Mucosa of stomach (tissue), 1 donor: ENCODE results near the gene SOX30.

Experiments used
- H3K27me3 ChIP-seq: one replicate; pipeline ENCODE4 v1.7.0; 2013; ENCODE audit warnings: mild to moderate bottlenecking, low read length; ENCODE audit not compliant: control insufficient read depth, insufficient read depth
- H3K36me3 ChIP-seq: one replicate; pipeline ENCODE4 v1.7.0; 2013; ENCODE audit warnings: low read length; ENCODE audit not compliant: control insufficient read depth, insufficient read depth
- H3K4me1 ChIP-seq: one replicate; pipeline ENCODE4 v1.7.0; 2013; ENCODE audit warnings: mild to moderate bottlenecking, low read length; ENCODE audit not compliant: control insufficient read depth, insufficient read depth
- H3K4me3 ChIP-seq: one replicate; pipeline ENCODE4 v1.7.0; 2013; ENCODE audit warnings: low read length
- H3K9ac ChIP-seq: one replicate; pipeline ENCODE4 v1.7.0; 2013; ENCODE audit warnings: mild to moderate bottlenecking, low read length, moderate library complexity
- H3K9me3 ChIP-seq: one replicate; pipeline ENCODE4 v1.7.0; 2013; ENCODE audit warnings: mild to moderate bottlenecking, low read length, moderate library complexity; ENCODE audit not compliant: control insufficient read depth
- donor health status: Pancreatic carcinoma.

The SOX30 gene

DNA sequence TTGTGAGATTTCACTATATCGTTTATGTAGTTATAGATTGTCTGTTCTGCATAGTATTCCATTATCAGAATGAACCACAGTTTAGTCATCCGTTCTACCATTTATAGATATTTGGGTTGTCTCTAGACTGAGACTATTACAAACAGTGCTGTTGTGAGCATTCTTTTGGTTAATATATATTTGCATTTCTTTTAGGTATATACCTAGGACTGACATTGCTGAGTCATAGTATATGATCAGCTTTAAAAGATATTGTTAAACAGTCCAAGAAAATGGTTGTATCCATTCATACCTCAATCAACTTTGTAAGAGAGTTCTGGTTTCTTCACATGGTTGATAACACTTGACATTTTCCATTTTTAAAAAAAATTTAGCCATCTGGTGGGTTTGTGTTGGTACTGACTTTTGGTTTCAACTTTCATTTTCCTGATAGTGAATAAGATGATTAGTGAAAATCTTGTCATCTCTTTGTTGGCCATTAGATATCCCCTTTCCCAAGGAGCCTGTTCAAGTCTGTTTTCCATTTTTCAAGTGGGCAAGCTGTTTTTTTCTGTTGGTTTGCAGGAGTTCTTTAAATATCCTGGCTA lies 53.8 kb downstream of the SOX30 start:
- H3K36me3 ChIP-seq: no peaks in the 10 kb centered on the region
- no peak overlapping the region for H3K4me3 ChIP-seq
- no peaks in the 10 kb centered on the region for H3K4me1 ChIP-seq
- no peaks in the 10 kb centered on the region for H3K9me3 ChIP-seq
- no peak overlapping the region for H3K9ac ChIP-seq
- H3K27me3 ChIP-seq: no peaks in the 10 kb centered on the region

DNA sequence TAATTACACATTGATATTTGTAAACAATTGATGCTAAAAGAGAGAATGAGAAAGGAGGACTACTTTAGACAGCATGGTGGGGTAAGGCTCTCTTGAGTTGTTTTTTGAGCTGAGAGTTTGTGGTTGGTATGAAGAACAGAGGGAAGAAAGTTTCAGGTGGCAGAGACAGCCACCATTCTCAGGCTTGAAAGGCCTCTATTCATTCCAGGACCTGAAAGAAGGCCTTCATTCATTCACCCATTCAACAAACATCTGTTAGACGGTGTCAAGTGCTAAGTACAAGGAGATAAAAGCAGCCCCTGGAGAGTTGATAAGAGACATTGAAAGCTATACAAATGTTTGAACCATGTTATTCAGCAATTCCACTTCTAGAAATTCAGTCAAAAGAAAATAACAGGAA lies 55.0 kb downstream of the SOX30 start:
- H3K27me3 ChIP-seq: no peaks in the 10 kb centered on the region
- H3K4me1 ChIP-seq: no peaks in the 10 kb centered on the region
- no peaks in the 10 kb centered on the region for H3K9me3 ChIP-seq
- no peak overlapping the region for H3K9ac ChIP-seq
- no peak overlapping the region for H3K4me3 ChIP-seq
- no peaks in the 10 kb centered on the region for H3K36me3 ChIP-seq

GRCh38 chr5:157596487-157596886 lies 55.8 kb downstream of the SOX30 start:
- Histone ChIP-seq H3K27me3 (no peaks in the 10 kb centered on the region), H3K9ac (no peak overlapping the region), H3K4me3 (no peak overlapping the region), H3K36me3 (no peaks in the 10 kb centered on the region), H3K4me1 (no peaks in the 10 kb centered on the region), H3K9me3 (no peaks in the 10 kb centered on the region)

DNA sequence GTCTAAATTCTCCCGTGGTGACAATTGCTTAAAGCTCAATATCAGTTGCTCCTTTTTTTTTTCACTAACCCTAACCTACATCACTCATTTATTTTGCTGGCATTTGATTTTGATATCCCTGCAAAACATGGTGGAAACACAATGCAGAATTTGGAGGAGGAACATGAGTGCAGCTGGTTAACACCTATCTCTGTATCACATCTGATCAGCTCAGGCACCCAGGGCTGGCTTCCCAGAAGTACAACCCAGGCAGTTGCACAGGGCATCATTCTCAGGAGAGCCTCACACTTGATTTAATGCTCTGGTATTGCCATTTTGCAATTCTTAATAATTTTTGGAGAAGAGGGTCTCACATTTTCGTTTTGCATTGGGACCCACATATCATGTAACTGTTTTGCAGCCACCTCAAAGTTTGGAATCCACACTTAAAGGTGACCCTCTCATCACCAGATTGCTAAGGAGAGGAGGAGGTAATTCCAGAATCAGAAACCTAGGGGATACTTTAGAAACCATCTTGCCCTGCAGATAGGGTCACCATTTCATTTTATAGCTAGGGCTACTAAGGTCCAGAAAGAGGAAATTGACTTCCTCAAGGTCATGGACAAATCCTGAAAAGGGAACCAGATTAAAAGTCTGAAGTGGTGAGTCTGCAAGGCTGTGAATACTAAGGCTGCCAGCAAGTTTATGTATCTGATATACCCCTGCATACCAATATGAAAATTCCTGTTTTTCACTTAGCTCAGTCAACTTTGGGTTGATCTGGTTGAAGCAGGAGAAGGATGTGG lies 57.4 kb downstream of the SOX30 start:
- Histone ChIP-seq H3K9ac (no peak overlapping the region), H3K27me3 (no peaks in the 10 kb centered on the region), H3K4me1 (no peaks in the 10 kb centered on the region), H3K36me3 (no peaks in the 10 kb centered on the region), H3K4me3 (no peak overlapping the region), H3K9me3 (no peaks in the 10 kb centered on the region)

GRCh38 chr5:157594257-157594656 lies 58.0 kb downstream of the SOX30 start:
- Histone ChIP-seq H3K27me3 (no peaks in the 10 kb centered on the region), H3K36me3 (no peaks in the 10 kb centered on the region), H3K9ac (no peak overlapping the region), H3K9me3 (no peaks in the 10 kb centered on the region), H3K4me3 (no peak overlapping the region), H3K4me1 (no peaks in the 10 kb centered on the region)

DNA sequence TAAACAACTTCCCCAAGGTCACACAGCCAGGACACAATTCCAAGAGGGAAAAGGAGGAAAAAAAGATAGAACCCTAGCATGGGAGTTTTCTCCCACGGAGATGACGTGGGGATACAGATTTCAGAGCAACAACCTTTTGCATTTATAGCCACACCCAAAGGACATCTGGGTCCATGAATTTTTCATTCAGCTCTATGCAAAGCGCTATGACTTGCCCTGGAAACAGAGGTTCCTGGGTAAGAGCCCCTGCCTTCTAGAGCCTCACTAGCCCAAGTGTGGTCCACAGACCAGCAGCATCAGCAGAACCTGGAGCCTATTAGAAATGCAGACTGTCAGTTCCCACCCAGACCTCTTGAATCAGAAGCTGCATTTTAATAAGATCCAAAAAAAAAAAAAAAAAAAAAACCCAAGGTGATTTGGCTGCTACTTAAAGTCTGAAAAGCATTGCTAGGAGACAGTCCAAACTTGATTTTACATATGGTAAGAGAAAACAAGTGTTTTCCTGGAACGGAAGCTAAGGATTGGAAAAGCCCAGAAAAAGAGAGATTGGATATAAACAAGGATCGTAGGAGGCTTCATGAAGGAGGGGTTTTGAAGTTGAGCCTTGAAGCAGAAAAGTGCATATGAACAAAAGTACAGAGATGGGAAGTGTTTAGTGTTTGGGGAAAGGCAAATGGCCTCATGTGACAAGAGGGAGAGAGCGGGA lies 59.0 kb downstream of the SOX30 start:
- no peaks in the 10 kb centered on the region for H3K4me1 ChIP-seq
- H3K9me3 ChIP-seq: no peaks in the 10 kb centered on the region
- no peaks in the 10 kb centered on the region for H3K36me3 ChIP-seq
- H3K4me3 ChIP-seq: no peak overlapping the region
- no peak overlapping the region for H3K9ac ChIP-seq
- H3K27me3 ChIP-seq: no peaks in the 10 kb centered on the region

GRCh38 chr5:157592594-157592993 lies 59.6 kb downstream of the SOX30 start:
- no peaks in the 10 kb centered on the region for H3K27me3 ChIP-seq
- H3K36me3 ChIP-seq: no peaks in the 10 kb centered on the region
- no peak overlapping the region for H3K9ac ChIP-seq
- H3K9me3 ChIP-seq: no peaks in the 10 kb centered on the region
- no peak overlapping the region for H3K4me3 ChIP-seq
- no peaks in the 10 kb centered on the region for H3K4me1 ChIP-seq

- Histone ChIP-seq H3K4me3 (no peak overlapping the region), H3K9ac (no peak overlapping the region), H3K27me3 (no peaks in the 10 kb centered on the region), H3K9me3 (no peaks in the 10 kb centered on the region), H3K4me1 (no peaks in the 10 kb centered on the region), H3K36me3 (no peaks in the 10 kb centered on the region)
Measured at GRCh38 chr5:157590478-157590877, 61.8 kb downstream of the SOX30 start.

DNA sequence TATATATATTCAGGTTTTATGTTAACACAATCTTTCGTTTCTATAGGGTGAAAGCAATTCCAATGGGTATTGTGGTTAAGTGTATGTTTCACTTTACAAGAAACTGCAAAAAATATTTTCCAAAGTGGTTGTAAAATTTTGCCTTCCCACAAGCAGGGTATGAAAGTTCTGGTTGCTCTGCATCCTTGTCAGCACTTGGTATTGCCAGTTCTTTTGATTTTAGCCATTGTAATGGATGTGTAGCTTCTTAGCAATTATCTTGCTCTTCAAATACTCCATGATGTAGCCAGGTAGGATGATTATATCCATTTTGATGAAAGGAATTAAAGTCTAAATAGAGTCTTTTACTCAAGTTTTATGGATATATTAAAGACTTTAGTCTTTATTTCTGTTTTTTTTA lies 67.6 kb downstream of the SOX30 start:
- Histone ChIP-seq H3K36me3 (no peaks in the 10 kb centered on the region), H3K27me3 (no peaks in the 10 kb centered on the region), H3K4me1 (no peaks in the 10 kb centered on the region), H3K9me3 (no peaks in the 10 kb centered on the region), H3K4me3 (no peak overlapping the region), H3K9ac (no peak overlapping the region)

DNA sequence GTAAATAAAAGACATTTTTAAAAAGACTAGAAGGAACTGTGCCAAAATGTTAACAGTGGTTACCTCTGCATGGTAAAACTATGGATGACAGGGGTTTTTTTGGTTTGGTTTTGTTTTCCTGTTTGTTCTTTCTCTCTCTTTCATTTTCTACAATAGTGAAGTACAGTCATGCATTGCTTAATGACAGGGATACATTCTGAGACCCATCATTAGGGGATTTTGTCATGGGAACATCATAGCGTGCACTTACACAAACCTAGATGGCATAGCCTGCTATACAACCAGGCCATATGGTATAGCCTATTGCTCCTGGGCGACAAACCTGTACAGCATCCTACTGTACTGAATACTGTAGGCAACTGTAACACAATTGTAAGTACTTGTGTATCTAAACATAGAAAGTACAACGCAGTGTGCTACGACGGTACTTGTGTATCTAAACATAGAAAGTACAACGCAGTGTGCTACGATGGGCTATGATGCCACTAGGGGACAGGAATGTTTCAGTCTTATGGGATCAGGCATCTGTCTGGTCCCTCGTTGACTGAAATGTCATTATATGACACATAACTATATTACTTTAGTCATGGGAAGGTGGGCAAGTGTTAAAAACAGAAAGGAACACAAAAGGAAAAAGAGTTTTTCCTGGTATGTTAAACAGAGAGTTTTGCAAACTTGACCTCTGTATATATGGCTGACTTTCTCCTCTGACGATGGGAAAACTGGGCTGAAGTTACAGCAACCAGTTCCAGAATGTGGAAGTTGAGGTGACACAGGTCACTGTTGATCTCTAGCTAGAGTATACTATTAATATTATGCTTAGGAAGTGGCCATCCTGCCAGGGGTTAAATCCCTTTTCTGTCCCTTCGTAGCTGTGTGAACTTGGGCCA lies 69.3 kb downstream of the SOX30 start:
- no peaks in the 10 kb centered on the region for H3K36me3 ChIP-seq
- H3K9ac ChIP-seq: no peak overlapping the region
- H3K9me3 ChIP-seq: no peaks in the 10 kb centered on the region
- H3K4me3 ChIP-seq: no peak overlapping the region
- no peaks in the 10 kb centered on the region for H3K4me1 ChIP-seq
- peaks cover 5% of the 10 kb centered on the region for H3K27me3 ChIP-seq

GRCh38 chr5:157581901-157582300 lies 70.3 kb downstream of the SOX30 start:
- peaks cover 5% of the 10 kb centered on the region for H3K27me3 ChIP-seq
- H3K9me3 ChIP-seq: no peaks in the 10 kb centered on the region
- no peak overlapping the region for H3K9ac ChIP-seq
- no peak overlapping the region for H3K4me3 ChIP-seq
- no peaks in the 10 kb centered on the region for H3K4me1 ChIP-seq
- H3K36me3 ChIP-seq: no peaks in the 10 kb centered on the region
